Breast epithelium (tissue), 3 donors: Measurements from ENCODE around the gene MYO3B.

ENCODE experiments used
- POLR2A ChIP-seq: fragments of 450-650 bp; IDR thresholded peaks from one replicate; pipeline ENCODE4 v1.6.1; 2016; ENCODE audit warnings: antibody characterized with exemption, mild to moderate bottlenecking, moderate library complexity
- POLR2AphosphoS5 ChIP-seq, 3 donors: sonication (generic); formaldehyde crosslinking; IDR thresholded peaks; one replicate each; pipeline ENCODE4 v1.6.1; 2017; ENCODE audit warnings: antibody characterized with exemption in 3 of 3
- TF ChIP-seq, protein P1 (sequence below), 3 donors: fragments of 450-650 bp; IDR thresholded peaks; one replicate each; pipeline ENCODE4 v1.5.1; 2016 to 2017; ENCODE audit warnings: antibody characterized with exemption in 3 of 3, mild to moderate bottlenecking in 3 of 3, moderate library complexity in 3 of 3

- TF ChIP-seq, protein P1, sequence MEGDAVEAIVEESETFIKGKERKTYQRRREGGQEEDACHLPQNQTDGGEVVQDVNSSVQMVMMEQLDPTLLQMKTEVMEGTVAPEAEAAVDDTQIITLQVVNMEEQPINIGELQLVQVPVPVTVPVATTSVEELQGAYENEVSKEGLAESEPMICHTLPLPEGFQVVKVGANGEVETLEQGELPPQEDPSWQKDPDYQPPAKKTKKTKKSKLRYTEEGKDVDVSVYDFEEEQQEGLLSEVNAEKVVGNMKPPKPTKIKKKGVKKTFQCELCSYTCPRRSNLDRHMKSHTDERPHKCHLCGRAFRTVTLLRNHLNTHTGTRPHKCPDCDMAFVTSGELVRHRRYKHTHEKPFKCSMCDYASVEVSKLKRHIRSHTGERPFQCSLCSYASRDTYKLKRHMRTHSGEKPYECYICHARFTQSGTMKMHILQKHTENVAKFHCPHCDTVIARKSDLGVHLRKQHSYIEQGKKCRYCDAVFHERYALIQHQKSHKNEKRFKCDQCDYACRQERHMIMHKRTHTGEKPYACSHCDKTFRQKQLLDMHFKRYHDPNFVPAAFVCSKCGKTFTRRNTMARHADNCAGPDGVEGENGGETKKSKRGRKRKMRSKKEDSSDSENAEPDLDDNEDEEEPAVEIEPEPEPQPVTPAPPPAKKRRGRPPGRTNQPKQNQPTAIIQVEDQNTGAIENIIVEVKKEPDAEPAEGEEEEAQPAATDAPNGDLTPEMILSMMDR (IDR thresholded peaks at IDR 0.05): no peak
- TF ChIP-seq POLR2A (no peak), POLR2AphosphoS5 (IDR thresholded peaks at IDR 0.05) (no peak)
Measured at GRCh38 chr2:170607171-170607570, 429.2 kb downstream of the MYO3B start.
